ENCODE data around the gene ABCA1. TPM values are rescaled to one million over a fixed set of nuclear protein-coding genes. Genes with fewer than 3 reads are reported as not detected.

The ABCA1 gene
- total RNA-seq, 4 donors from 2014 or later: 101 to 182 (median 151) TPM

- no peak for TF ChIP-seq CTCF (IDR thresholded peaks at IDR 0.05; ENCODE audit: low read depth)
Observed at GRCh38 chr9:104853159-104853558, 74.8 kb downstream of the ABCA1 start.

- TF ChIP-seq CTCF (IDR thresholded peaks at IDR 0.05; ENCODE audit: low read depth): no peak
Observed at GRCh38 chr9:104851546-104851920, 76.4 kb downstream of the ABCA1 start.

GRCh38 chr9:104850786-104851545 lies 77.0 kb downstream of the ABCA1 start:
- no peak for TF ChIP-seq CTCF (IDR thresholded peaks at IDR 0.05; ENCODE audit: low read depth)

GRCh38 chr9:104849023-104849422 lies 78.9 kb downstream of the ABCA1 start:
- no peak for TF ChIP-seq CTCF (IDR thresholded peaks at IDR 0.05; ENCODE audit: low read depth)

GRCh38 chr9:104844710-104845109 lies 83.2 kb downstream of the ABCA1 start:
- no peak for TF ChIP-seq CTCF (IDR thresholded peaks at IDR 0.05; ENCODE audit: low read depth)

- TF ChIP-seq CTCF (IDR thresholded peaks at IDR 0.05; ENCODE audit: low read depth): no peak
Observed at GRCh38 chr9:104843644-104844240, 84.2 kb downstream of the ABCA1 start.

GRCh38 chr9:104842698-104843097 lies 85.3 kb downstream of the ABCA1 start:
- no peak for TF ChIP-seq CTCF (IDR thresholded peaks at IDR 0.05; ENCODE audit: low read depth)
